GM23338 (cell line): ENCODE results near the gene ATCAY. TPM values are rescaled to one million over a fixed set of nuclear protein-coding genes. Genes with fewer than 3 reads are reported as not detected.

Experiments used
- ATAC-seq: fragments of 200-7000 bp; cut with Tn5 transposase; 3 replicates; pipeline ENCODE4 v1.9.1; 2020
- DNase-seq: peaks from one replicate; pipeline ENCODE4 v3.0.0-alpha.2; 2015; ENCODE audit warnings: low spot score
- H2AFZ ChIP-seq: fragments of 200-600 bp; sonication (generic); 2 replicates; pipeline ENCODE4 v1.8.0; 2016; ENCODE audit warnings: antibody characterized with exemption, mild to moderate bottlenecking, moderate library complexity
- H3F3A ChIP-seq: fragments of 200-600 bp; sonication (generic); replicated peaks from 2 replicates; pipeline ENCODE4 v1.8.0; 2017; ENCODE audit warnings: antibody characterized with exemption, mixed run types, low read depth
- H3K27ac ChIP-seq: fragments of 200-600 bp; sonication (generic); 2 replicates; pipeline ENCODE4 v1.6.1; 2016; ENCODE audit warnings: low read depth
- H3K27me3 ChIP-seq: fragments of 200-600 bp; sonication (generic); 2 replicates; pipeline ENCODE4 v1.8.0; 2016; ENCODE audit warnings: mild to moderate bottlenecking, mixed run types, moderate library complexity; ENCODE audit not compliant: insufficient read depth
- H3K36me3 ChIP-seq: fragments of 200-600 bp; sonication (generic); 2 replicates; pipeline ENCODE4 v1.8.0; 2016; ENCODE audit warnings: mild to moderate bottlenecking; ENCODE audit not compliant: insufficient read depth
- H3K4me1 ChIP-seq: fragments of 200-600 bp; sonication (generic); 2 replicates; pipeline ENCODE4 v1.8.0; 2016; ENCODE audit warnings: mild to moderate bottlenecking, moderate library complexity; ENCODE audit not compliant: insufficient read depth
- H3K4me2 ChIP-seq: fragments of 200-600 bp; sonication (generic); 2 replicates; pipeline ENCODE4 v1.7.1; 2017; ENCODE audit warnings: mixed run types
- H3K4me3 ChIP-seq: fragments of 200-600 bp; sonication (generic); 2 replicates; pipeline ENCODE4 v1.6.1; 2016; ENCODE audit warnings: mixed run types
- H3K79me2 ChIP-seq: fragments of 200-600 bp; sonication (generic); replicated peaks from 2 replicates; pipeline ENCODE4 v1.8.0; 2017; ENCODE audit warnings: mild to moderate bottlenecking; ENCODE audit not compliant: insufficient read depth
- H3K9me2 ChIP-seq: fragments of 200-600 bp; sonication (generic); 2 replicates; pipeline ENCODE4 v1.8.0; 2017; ENCODE audit not compliant: insufficient read depth
- H4K20me1 ChIP-seq: fragments of 200-600 bp; sonication (generic); replicated peaks from 2 replicates; pipeline ENCODE4 v1.8.0; 2017; ENCODE audit warnings: mild to moderate bottlenecking; ENCODE audit not compliant: insufficient read depth
- H3K27ac Mint-ChIP-seq: 2 replicates; pipeline ENCODE4 v1.8.0; 2020; ENCODE audit warnings: inconsistent platforms, mild to moderate bottlenecking, moderate library complexity, mixed read lengths
- H3K27me3 Mint-ChIP-seq: 3 replicates; pipeline ENCODE4 v1.8.0; 2022; ENCODE audit warnings: low read depth, mild to moderate bottlenecking, moderate library complexity, mixed read lengths, inconsistent platforms; ENCODE audit not compliant: insufficient read depth, poor library complexity
- H3K36me3 Mint-ChIP-seq: 3 replicates; pipeline ENCODE4 v1.8.0; 2021; ENCODE audit warnings: low read depth, mild to moderate bottlenecking, inconsistent platforms, moderate library complexity, mixed read lengths
- H3K4me1 Mint-ChIP-seq: 3 replicates; pipeline ENCODE4 v1.8.0; 2020; ENCODE audit warnings: mild to moderate bottlenecking, inconsistent platforms, mixed read lengths
- H3K4me3 Mint-ChIP-seq: 3 replicates; pipeline ENCODE4 v1.8.0; 2021; ENCODE audit warnings: moderate library complexity, mild to moderate bottlenecking, inconsistent platforms, mixed read lengths
- H3K9me3 Mint-ChIP-seq: 3 replicates; pipeline ENCODE4 v1.8.0; 2020; ENCODE audit warnings: moderate library complexity, mild to moderate bottlenecking, inconsistent platforms, mixed read lengths
- CREB1 ChIP-seq: fragments of 250-450 bp; sonication (Bioruptor Pico); IDR thresholded peaks from 2 replicates; pipeline ENCODE4 v1.5.0; 2020; ENCODE audit warnings: low read depth, mild to moderate bottlenecking, moderate library complexity
- CTCF ChIP-seq, 2 experiments: fragments of 200-600 bp in 1 of 2; sonication (generic) in 1 of 2; conservative IDR thresholded peaks; 2 replicates each; pipeline versions ENCODE4 v1.5.1 to v1.6.1; 2016 to 2017; ENCODE audit warnings: antibody characterized with exemption in 2 of 2, low read depth in 2 of 2, mild to moderate bottlenecking in 2 of 2, moderate library complexity in 1 of 2
- EZH2 ChIP-seq: fragments of 200-600 bp; sonication (generic); IDR thresholded peaks from one replicate; pipeline ENCODE4 v1.8.0; 2017; ENCODE audit warnings: antibody characterized with exemption, mild to moderate bottlenecking, low read depth; ENCODE audit not compliant: unreplicated experiment
- EZH2phosphoT487 ChIP-seq: fragments of 200-600 bp; sonication (generic); IDR thresholded peaks from one replicate; pipeline ENCODE4 v1.8.1; 2018; ENCODE audit warnings: antibody characterized with exemption; ENCODE audit not compliant: unreplicated experiment
- JUNB ChIP-seq: IDR thresholded peaks from one replicate; pipeline ENCODE4 v1.6.1; 2016; ENCODE audit warnings: antibody characterized with exemption; ENCODE audit not compliant: unreplicated experiment
- NANOG ChIP-seq: IDR thresholded peaks from 2 replicates; pipeline ENCODE4 v1.6.1; 2016; ENCODE audit warnings: antibody characterized with exemption, borderline replicate concordance
- POLR2AphosphoS5 ChIP-seq: IDR thresholded peaks from 2 replicates; pipeline ENCODE4 v1.6.1; 2016; ENCODE audit warnings: antibody characterized with exemption, low read depth
- REST ChIP-seq: IDR thresholded peaks from one replicate; pipeline ENCODE4 v1.6.1; 2018; ENCODE audit warnings: antibody characterized with exemption; ENCODE audit not compliant: unreplicated experiment
- STAT1 ChIP-seq: IDR thresholded peaks from one replicate; pipeline ENCODE4 v1.6.1; 2016; ENCODE audit warnings: antibody characterized with exemption; ENCODE audit not compliant: unreplicated experiment
- ZNF114 ChIP-seq: fragments of 250-450 bp; sonication (Bioruptor Pico); IDR thresholded peaks from 2 replicates; pipeline ENCODE4 v1.5.0; 2020; ENCODE audit warnings: mild to moderate bottlenecking, moderate library complexity
- ZNF331 ChIP-seq: fragments of 250-450 bp; sonication (Bioruptor Pico); IDR thresholded peaks from 2 replicates; pipeline ENCODE4 v1.5.0; 2020; ENCODE audit warnings: low read depth, mild to moderate bottlenecking, moderate library complexity
- polyA plus RNA-seq: library from polyadenylated mRNA; unstranded; fragments of >200 nt; fragmentation: Nextera tagmentation; extraction: Ambion mirVana; gene quantifications from 2 replicates; pipeline ENCODE4 v1.2.1, GENCODE V29; 2016
- total RNA-seq: library from RNA; depleted of rRNA; stranded (reverse); fragments of >200 nt; shearing (Covaris generic); gene quantifications from 2 replicates; pipeline ENCODE4 v1.2.3, GENCODE V29; 2014

ATCAY gene
- total and polyA plus RNA-seq, 2 experiments from 2014 or later: 16.9 to 45.7 TPM

- no peak overlapping the region for H3K27ac Mint-ChIP-seq
- Histone ChIP-seq H3K36me3 (no peaks in the 10 kb centered on the region), H3K4me3 (no peak overlapping the region), H3F3A (0 out of 2 replicates have a peak, but pooled peaks cover 3% of the 10 kb centered on the region), H4K20me1 (no peaks in the 10 kb centered on the region), H2AFZ (no peak overlapping the region), H3K9me2 (no peaks in the 10 kb centered on the region), H3K27me3 (no peaks in the 10 kb centered on the region), H3K27ac (no peak overlapping the region), H3K4me1 (no peaks in the 10 kb centered on the region), H3K4me2 (no peak overlapping the region), H3K79me2 (no peaks in the 10 kb centered on the region)
- TF ChIP-seq REST: no peak
- TF ChIP-seq POLR2AphosphoS5: no peak
- no peak for ATAC-seq
- peaks cover 17% of the 10 kb centered on the region for H3K9me3 Mint-ChIP-seq
- no peak overlapping the region for H3K4me3 Mint-ChIP-seq
- peaks cover 2% of the 10 kb centered on the region for H3K27me3 Mint-ChIP-seq
- no peaks in the 10 kb centered on the region for H3K36me3 Mint-ChIP-seq
- H3K4me1 Mint-ChIP-seq: no peaks in the 10 kb centered on the region
- DNase-seq: no peak
Observed at GRCh38 chr19:3836887-3837286, 43.6 kb upstream of the ATCAY start.

GRCh38 chr19:3837332-3837731 is 43.2 kb upstream of the ATCAY start:
- Mint-ChIP-seq H3K27ac (no peak overlapping the region), H3K9me3 (peaks cover 17% of the 10 kb centered on the region), H3K36me3 (no peaks in the 10 kb centered on the region), H3K4me1 (no peaks in the 10 kb centered on the region), H3K4me3 (no peak overlapping the region), H3K27me3 (peaks cover 2% of the 10 kb centered on the region)
- H3K4me1 ChIP-seq: no peaks in the 10 kb centered on the region
- no peaks in the 10 kb centered on the region for H3K27me3 ChIP-seq
- DNase-seq: no peak
- H3F3A ChIP-seq: 0 out of 2 replicates have a peak, but pooled peaks cover 3% of the 10 kb centered on the region
- no peaks in the 10 kb centered on the region for H3K36me3 ChIP-seq
- H2AFZ ChIP-seq: no peak overlapping the region
- H3K27ac ChIP-seq: no peak overlapping the region
- ATAC-seq: no peak
- no peak for TF ChIP-seq JUNB
- no peak overlapping the region for H3K4me2 ChIP-seq
- no peaks in the 10 kb centered on the region for H3K9me2 ChIP-seq
- H3K79me2 ChIP-seq: no peaks in the 10 kb centered on the region
- H4K20me1 ChIP-seq: no peaks in the 10 kb centered on the region
- no peak overlapping the region for H3K4me3 ChIP-seq

GRCh38 chr19:3837922-3838321 is 42.6 kb upstream of the ATCAY start:
- H3K4me2 ChIP-seq: no peak overlapping the region
- H3K27me3 ChIP-seq: no peaks in the 10 kb centered on the region
- no peak overlapping the region for H2AFZ ChIP-seq
- no peak overlapping the region for H3K4me3 Mint-ChIP-seq
- no peaks in the 10 kb centered on the region for H3K36me3 ChIP-seq
- no peaks in the 10 kb centered on the region for H3K4me1 ChIP-seq
- H3K27ac ChIP-seq: no peak overlapping the region
- ATAC-seq: no peak
- no peaks in the 10 kb centered on the region for H3K27me3 Mint-ChIP-seq
- no peaks in the 10 kb centered on the region for H3K9me2 ChIP-seq
- no peak overlapping the region for H3K27ac Mint-ChIP-seq
- no peaks in the 10 kb centered on the region for H3K36me3 Mint-ChIP-seq
- H4K20me1 ChIP-seq: no peaks in the 10 kb centered on the region
- peaks cover 17% of the 10 kb centered on the region for H3K9me3 Mint-ChIP-seq
- H3F3A ChIP-seq: 0 out of 2 replicates have a peak, but pooled peaks cover 3% of the 10 kb centered on the region
- H3K4me1 Mint-ChIP-seq: no peaks in the 10 kb centered on the region
- DNase-seq: no peak
- TF ChIP-seq CTCF (conservative IDR thresholded peaks at IDR 0.05; ENCODE audit: low read depth in 2 of 2) (no peak), STAT1 (no peak), ZNF331 (CRISPR knock-in tag) (no peak), NANOG (no peak), CREB1 (CRISPR knock-in tag) (no peak), EZH2phosphoT487 (no peak), ZNF114 (CRISPR knock-in tag) (no peak), EZH2 (no peak)
- H3K79me2 ChIP-seq: no peaks in the 10 kb centered on the region
- H3K4me3 ChIP-seq: no peak overlapping the region
